GM12801 (cell line): ENCODE data around the gene CPVL.

Experiments used
- CTCF ChIP-seq: IDR thresholded peaks from one replicate; pipeline ENCODE4 v1.5.1; 2011; ENCODE audit warnings: control low read depth; ENCODE audit not compliant: insufficient read length; ENCODE audit errors: extremely low read depth

CPVL gene

DNA sequence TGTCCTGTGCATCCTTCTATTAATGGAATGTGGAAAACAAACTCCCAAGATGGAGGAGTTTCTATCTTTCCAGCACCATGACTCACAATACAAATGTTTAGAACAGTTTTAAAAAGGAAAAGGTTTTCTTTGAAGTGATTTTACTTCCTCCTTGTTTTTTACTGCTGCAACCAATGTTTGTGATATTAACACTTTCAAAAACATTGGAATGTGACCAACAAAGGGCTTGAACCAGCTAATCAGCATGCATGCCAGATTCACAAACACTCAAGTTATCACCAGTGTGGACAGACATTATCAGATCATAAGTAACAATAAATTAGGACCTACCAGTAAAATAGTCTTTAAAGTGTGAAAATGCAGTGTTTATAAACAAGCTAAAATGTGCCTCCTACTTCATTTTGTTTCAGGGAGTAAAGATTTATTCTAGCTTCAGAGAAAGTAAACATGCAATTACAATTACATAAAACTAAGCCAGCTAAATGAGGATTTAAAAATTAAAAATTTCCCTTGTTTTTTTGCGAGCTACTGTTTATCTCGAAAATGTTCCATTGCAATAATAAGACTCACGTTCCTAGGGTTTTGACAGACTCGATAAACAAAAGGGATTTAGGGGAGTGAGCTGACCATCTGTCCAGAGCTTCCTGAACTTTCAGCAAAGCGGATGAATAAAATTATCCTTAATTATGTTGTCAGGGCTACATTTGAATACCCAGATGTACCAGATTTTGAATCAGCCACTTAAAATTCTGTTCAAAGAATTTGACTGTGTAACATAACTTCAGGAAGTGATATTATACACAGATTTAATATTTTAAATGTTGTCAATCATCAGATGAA is 29.8 kb downstream of the CPVL start:
- TF ChIP-seq CTCF = no peak

- no peak for TF ChIP-seq CTCF
Observed at GRCh38 chr7:29115753-29116152, 30.6 kb downstream of the CPVL start.

DNA sequence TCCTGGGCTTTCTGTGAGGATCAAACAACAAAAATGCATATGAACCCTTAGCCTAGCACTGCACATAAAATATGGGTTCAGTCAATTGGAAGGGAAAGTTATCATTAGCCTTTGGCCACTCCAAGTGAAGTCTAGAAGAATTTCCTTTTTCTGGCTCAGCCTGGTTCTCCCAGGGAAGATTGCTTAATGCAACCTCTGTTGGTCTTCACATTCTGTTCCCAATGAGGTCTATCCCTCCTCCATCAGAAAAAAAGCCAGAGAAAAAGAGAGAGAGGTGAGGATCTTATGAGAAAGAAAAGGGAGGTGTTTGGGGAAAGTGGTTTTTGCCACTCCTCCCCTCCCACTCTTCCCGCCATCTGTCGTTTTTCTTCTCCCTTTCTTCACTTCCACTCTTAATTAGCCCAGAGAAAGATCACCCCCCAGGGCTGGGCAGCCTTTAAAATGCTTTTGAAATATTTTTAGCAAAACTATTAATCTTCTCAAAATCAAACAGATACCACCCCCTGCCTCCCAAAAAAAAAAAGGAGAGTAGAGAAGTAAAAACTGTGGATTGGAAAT is 31.1 kb downstream of the CPVL start:
- no peak for TF ChIP-seq CTCF

GRCh38 chr7:29113384-29114102 is 32.8 kb downstream of the CPVL start:
- TF ChIP-seq CTCF = no peak

GRCh38 chr7:29112721-29113120 is 33.6 kb downstream of the CPVL start:
- no peak for TF ChIP-seq CTCF

GRCh38 chr7:29109899-29110298 is 36.4 kb downstream of the CPVL start:
- no peak for TF ChIP-seq CTCF

DNA sequence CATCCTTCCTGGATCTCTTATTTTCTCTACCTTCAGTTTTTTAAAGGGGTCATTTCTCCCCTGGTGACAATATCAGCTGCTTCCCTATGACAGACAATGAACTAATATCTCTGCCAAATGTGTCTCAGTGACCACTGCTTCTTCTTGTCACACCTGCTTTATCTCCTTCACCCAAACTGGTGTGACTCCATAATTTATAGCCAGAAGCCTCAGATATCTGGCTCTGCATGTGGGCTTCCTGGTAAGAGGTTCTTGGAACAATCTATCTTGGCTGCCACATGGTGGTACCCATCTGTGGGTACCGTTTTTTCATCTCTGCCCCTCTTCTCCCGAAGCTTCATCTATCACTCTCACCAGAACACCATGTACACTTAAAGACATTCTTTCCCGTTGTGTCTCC is 37.0 kb downstream of the CPVL start:
- TF ChIP-seq CTCF = no peak
